CD14-positive monocyte (primary cell): Measurements from ENCODE around the gene LRRK1. TPM values are rescaled to one million over a fixed set of nuclear protein-coding genes. Genes with fewer than 3 reads are reported as not detected.

Experiments used
- DNase-seq, 3 donors: peaks; one replicate each; pipeline ENCODE4 v3.0.0-alpha.2; 2011 to 2022
- H2AFZ ChIP-seq: 2 replicates; pipeline ENCODE4 v1.6.0; 2012; ENCODE audit warnings: mild to moderate bottlenecking, low read depth, low read length, inconsistent platforms; ENCODE audit not compliant: insufficient read depth, poor library complexity, severe bottlenecking
- H3K27ac ChIP-seq, 2 donors: 1 replicate in 1 of 2; 2 replicates in 1 of 2; pipeline ENCODE4 v1.5.1; 2012 to 2013; ENCODE audit warnings: low read length in 2 of 2, control low read depth in 1 of 2, inconsistent platforms in 1 of 2, low read depth in 1 of 2, mild to moderate bottlenecking in 1 of 2
- H3K27me3 ChIP-seq, 2 donors: one replicate each; pipeline versions ENCODE4 v1.6.0 to v1.6.1; 2011 to 2013; ENCODE audit warnings: low read length in 2 of 2; ENCODE audit not compliant: control insufficient read depth in 2 of 2, insufficient read depth in 2 of 2
- H3K36me3 ChIP-seq, 2 donors: replicated peaks in 1 of 2; 1 replicate in 1 of 2; 2 replicates in 1 of 2; pipeline versions ENCODE4 v1.5.1 to v1.6.1; 2012 to 2013; ENCODE audit warnings: low read length in 2 of 2, control low read depth in 1 of 2, inconsistent platforms in 1 of 2, mild to moderate bottlenecking in 1 of 2; ENCODE audit not compliant: insufficient read depth in 2 of 2, control insufficient read depth in 1 of 2
- H3K4me1 ChIP-seq, 2 donors: 1 replicate in 1 of 2; 2 replicates in 1 of 2; pipeline versions ENCODE4 v1.5.1 to v1.6.1; 2012 to 2013; ENCODE audit warnings: low read length in 2 of 2, control low read depth in 1 of 2, inconsistent platforms in 1 of 2, mild to moderate bottlenecking in 1 of 2, moderate library complexity in 1 of 2; ENCODE audit not compliant: insufficient read depth in 2 of 2, control insufficient read depth in 1 of 2
- H3K4me2 ChIP-seq: replicated peaks from 2 replicates; pipeline ENCODE3; 2012; ENCODE audit warnings: low read length, moderate library complexity, mild to moderate bottlenecking; ENCODE audit not compliant: poor library complexity, severe bottlenecking; ENCODE audit errors: extremely low read depth
- H3K4me3 ChIP-seq, 3 experiments: fragments of 200-600 bp in 1 of 3; sonication (generic) in 1 of 3; replicated peaks in 1 of 3; 1 replicate in 2 of 3; 2 replicates in 1 of 3; pipeline ENCODE4 v1.5.1; 2011 to 2013; ENCODE audit warnings: low read length in 3 of 3, mild to moderate bottlenecking in 3 of 3, control low read depth in 2 of 3, low read depth in 2 of 3, inconsistent platforms in 1 of 3, moderate library complexity in 1 of 3
- H3K79me2 ChIP-seq: 2 replicates; pipeline ENCODE4 v1.6.0; 2012; ENCODE audit warnings: mild to moderate bottlenecking, control low read depth, inconsistent platforms, low read length, moderate library complexity; ENCODE audit not compliant: insufficient read depth
- H3K9ac ChIP-seq: 2 replicates; pipeline ENCODE4 v1.6.0; 2017; ENCODE audit warnings: low read length, mild to moderate bottlenecking; ENCODE audit not compliant: insufficient read depth, poor library complexity, severe bottlenecking
- H3K9me3 ChIP-seq, 2 donors: replicated peaks in 1 of 2; 1 replicate in 1 of 2; 2 replicates in 1 of 2; pipeline versions ENCODE4 v1.5.1 to v1.6.1; 2012 to 2013; ENCODE audit warnings: low read length in 2 of 2, control low read depth in 1 of 2; ENCODE audit not compliant: control insufficient read depth in 1 of 2, insufficient read depth in 1 of 2
- H4K20me1 ChIP-seq: 2 replicates; pipeline ENCODE4 v1.6.0; 2012; ENCODE audit warnings: mild to moderate bottlenecking, low read length, control low read depth, moderate library complexity; ENCODE audit not compliant: insufficient read depth
- H3K27ac Mint-ChIP-seq, 7 donors: one replicate each; pipeline ENCODE4 v1.8.0; 2020; ENCODE audit warnings: mild to moderate bottlenecking in 7 of 7, mixed read lengths in 7 of 7, moderate library complexity in 6 of 7, inconsistent platforms in 2 of 7
- H3K27me3 Mint-ChIP-seq, 3 donors: one replicate each; pipeline ENCODE4 v1.8.0; 2021 to 2022; ENCODE audit warnings: low read depth in 3 of 3, mild to moderate bottlenecking in 3 of 3, mixed read lengths in 3 of 3, moderate library complexity in 3 of 3, inconsistent platforms in 1 of 3
- H3K36me3 Mint-ChIP-seq, 2 donors: one replicate each; pipeline ENCODE4 v1.8.0; 2020; ENCODE audit warnings: mixed read lengths in 2 of 2, inconsistent platforms in 1 of 2, mild to moderate bottlenecking in 1 of 2
- H3K4me1 Mint-ChIP-seq: one replicate; pipeline ENCODE4 v1.8.0; 2020; ENCODE audit warnings: mild to moderate bottlenecking, mixed read lengths
- H3K4me3 Mint-ChIP-seq, 2 donors: one replicate each; pipeline ENCODE4 v1.8.0; 2020; ENCODE audit warnings: mild to moderate bottlenecking in 2 of 2, mixed read lengths in 2 of 2, moderate library complexity in 1 of 2
- H3K9me3 Mint-ChIP-seq, 7 donors: one replicate each; pipeline ENCODE4 v1.8.0; 2020 to 2022; ENCODE audit warnings: mixed read lengths in 7 of 7, mild to moderate bottlenecking in 6 of 7, moderate library complexity in 6 of 7, inconsistent platforms in 2 of 7
- CTCF ChIP-seq: fragments of 200-600 bp; IDR thresholded peaks from one replicate; pipeline ENCODE4 v1.8.0; 2022; ENCODE audit warnings: antibody characterized with exemption, mild to moderate bottlenecking
- WGBS: methylation state at CpG from one replicate; pipeline ENCODE4 v1.1.5; 2013; ENCODE audit warnings: missing lambda C conversion rate; ENCODE audit not compliant: insufficient coverage; 5-methylcytosine and 5-hydroxymethylcytosine counted together
- intact Hi-C, 2 donors: fragments of 100-400 bp; cut with micrococcal nuclease; formaldehyde crosslinking; loops; one replicate each; pipeline versions ENCODE4 v1.15.0 to v1.15.1; 2023
- polyA plus RNA-seq, 3 donors: library from polyadenylated mRNA; depleted of rRNA in 1 of 3; unstranded in 2 of 3; stranded (reverse) in 1 of 3; fragments of 300-500 nt in 2 of 3; fragments of >200 nt in 1 of 3; fragmentation: Illumina TruSeq in 2 of 3; gene quantifications; 1 replicate in 2 of 3; 2 replicates in 1 of 3; pipeline ENCODE4 v1.2.3, GENCODE V29; 2012 to 2021

LRRK1 gene
- polyA plus RNA-seq, 3 donors = 1.7 to 18.9 (median 5.4) TPM

GRCh38 chr15:100951965-100952364 lies 32.8 kb downstream of the LRRK1 start:
- Histone ChIP-seq H3K4me2 (peak overlapping the region; percentile 17), H3K36me3 (no peaks in the 10 kb centered on the region), H2AFZ (no peak overlapping the region), H4K20me1 (no peaks in the 10 kb centered on the region), H3K27ac (no peak overlapping the region), H3K9ac (no peak overlapping the region), H3K27me3 (no peaks in the 10 kb centered on the region), H3K9me3 (no peaks in the 10 kb centered on the region), H3K79me2 (peaks cover 48% of the 10 kb centered on the region), H3K4me1 (peaks cover 13 to 24% of the 10 kb centered on the region in 2 donors), H3K4me3 (no peak overlapping the region)
- Mint-ChIP-seq H3K27me3 (peaks cover 0 to 3% (median 0%) of the 10 kb centered on the region in 3 donors), H3K4me3 (peak overlapping the region in 1 of 2 donors; percentile 29), H3K9me3 (peaks cover 0 to 7% (median 1%) of the 10 kb centered on the region in 7 donors), H3K36me3 (peaks cover 10 to 14% of the 10 kb centered on the region in 2 donors), H3K27ac (peak overlapping the region in 2 of 7 donors; percentile 26 to 53), H3K4me1 (peaks cover 35% of the 10 kb centered on the region)
- peak in 2 of 3 donors; percentile 34 to 39 for DNase-seq
- TF ChIP-seq CTCF = peak; percentile 26
- no CpG with 5 or more reads among the region's 5 CpGs for WGBS
- intact Hi-C loops = loop anchor here in 1 of 2 donors (10.0 kb wide), 1 partner anchor 53 kb away; no protein-coding TSS in a partner anchor

- Mint-ChIP-seq H3K4me3 (no peak overlapping the region), H3K4me1 (peaks cover 35% of the 10 kb centered on the region), H3K36me3 (peaks cover 9 to 13% of the 10 kb centered on the region in 2 donors), H3K9me3 (peaks cover 0 to 7% (median 1%) of the 10 kb centered on the region in 7 donors), H3K27ac (peak overlapping the region in 1 of 7 donors; percentile 16), H3K27me3 (peaks cover 0 to 4% (median 0%) of the 10 kb centered on the region in 3 donors)
- H3K4me2 ChIP-seq = no peak overlapping the region
- TF ChIP-seq CTCF = no peak
- no peak overlapping the region for H3K9ac ChIP-seq
- H3K4me3 ChIP-seq = no peak overlapping the region
- H3K79me2 ChIP-seq = peaks cover 52% of the 10 kb centered on the region
- intact Hi-C loops = loop anchor here in 1 of 2 donors (10.0 kb wide), 1 partner anchor 52 kb away; no protein-coding TSS in a partner anchor
- no CpG with 5 or more reads among the region's 3 CpGs for WGBS
- H2AFZ ChIP-seq = no peak overlapping the region
- no peaks in the 10 kb centered on the region for H3K9me3 ChIP-seq
- H3K4me1 ChIP-seq = peaks cover 13 to 24% of the 10 kb centered on the region in 2 donors
- no peak for DNase-seq
- H3K27ac ChIP-seq = no peak overlapping the region
- no peaks in the 10 kb centered on the region for H3K27me3 ChIP-seq
- H3K36me3 ChIP-seq = no peaks in the 10 kb centered on the region
- H4K20me1 ChIP-seq = no peaks in the 10 kb centered on the region
These were observed 33.4 kb downstream of the LRRK1 start for GRCh38 chr15:100952566-100952965.
